ENCODE data around the gene NIP7.
"Not testable (repeated sequence)": the region's sequence is repeated elsewhere in the genome, so short reads cannot be mapped to it uniquely, and the experiment has no call there.

GRCh38 chr16:69360070-69360469, 20.5 kb downstream of the NIP7 start:
- TF ChIP-seq CTCF (conservative IDR thresholded peaks at IDR 0.05; ENCODE audit: low read depth in 2 of 2); REST (IDR thresholded peaks at IDR 0.05; ENCODE audit: unreplicated experiment); EZH2 (IDR thresholded peaks at IDR 0.05; ENCODE audit: low read depth, unreplicated experiment); STAT1 (IDR thresholded peaks at IDR 0.05; ENCODE audit: unreplicated experiment); EZH2phosphoT487 (IDR thresholded peaks at IDR 0.05; ENCODE audit: unreplicated experiment); POLR2AphosphoS5 (IDR thresholded peaks at IDR 0.05; ENCODE audit: low read depth): not testable (repeated sequence)
